ENCODE measurements around the gene BTAF1.
"Not testable (repeated sequence)": the region's sequence is repeated elsewhere in the genome, so short reads cannot be mapped to it uniquely, and the experiment has no call there.

BTAF1 gene

GRCh38 chr10:91923371-91924211 lies at the start of gene BTAF1:
Gene BTAF1 (plus strand): TSS chr10:91923770. CDS start chr10:91924077, 307 bp downstream.
- peak; percentile 85 to 89 for DNase-seq (ENCODE audit: low read depth in 2 of 2)

DNA sequence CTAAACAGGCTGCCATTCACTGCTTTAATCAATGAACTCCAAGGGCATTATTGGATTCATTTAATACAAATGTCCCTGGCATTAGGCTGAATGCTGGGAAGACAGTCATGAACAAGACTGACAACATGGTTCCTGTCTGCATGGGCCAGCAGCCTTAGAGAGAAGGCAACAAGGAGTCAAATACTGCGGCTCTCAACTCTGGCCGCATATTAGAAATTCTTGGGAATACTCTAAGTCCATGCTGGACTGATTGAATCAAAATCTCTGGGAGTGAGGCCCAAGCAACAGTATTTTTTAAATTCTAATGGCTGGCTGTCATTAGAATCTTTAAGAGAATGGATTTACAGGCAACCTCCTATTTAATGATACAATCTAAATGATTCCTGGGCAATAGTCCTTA lies 48.4 kb upstream of the BTAF1 start:
- DNase-seq (ENCODE audit: low read depth in 2 of 2) = no peak

- DNase-seq (ENCODE audit: low read depth in 2 of 2) = no peak
These were observed 47.8 kb upstream of the BTAF1 start for GRCh38 chr10:91875779-91876178.

- no peak for DNase-seq (ENCODE audit: low read depth in 2 of 2)
These were observed 43.9 kb upstream of the BTAF1 start for GRCh38 chr10:91879515-91880170.

DNA sequence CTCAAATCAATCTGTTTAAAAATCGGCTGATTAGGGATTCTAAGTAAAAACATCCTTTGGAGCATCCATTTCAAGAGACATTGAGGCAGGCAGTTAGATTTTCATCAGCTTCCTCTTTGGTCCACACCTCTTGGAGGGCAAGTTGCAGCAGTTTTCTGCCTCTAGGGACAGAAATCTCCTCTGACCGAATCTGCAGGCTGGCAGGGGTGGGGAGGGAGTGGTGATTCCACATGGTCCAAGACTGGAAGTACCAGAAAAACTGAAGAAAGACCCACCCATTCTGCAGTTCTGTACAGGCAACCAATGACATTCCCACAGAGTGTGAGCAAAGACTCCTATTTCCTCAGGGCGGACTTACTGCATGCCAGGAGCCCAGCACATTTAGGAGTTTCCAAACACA lies 43.3 kb upstream of the BTAF1 start:
- no peak for DNase-seq (ENCODE audit: low read depth in 2 of 2)

DNA sequence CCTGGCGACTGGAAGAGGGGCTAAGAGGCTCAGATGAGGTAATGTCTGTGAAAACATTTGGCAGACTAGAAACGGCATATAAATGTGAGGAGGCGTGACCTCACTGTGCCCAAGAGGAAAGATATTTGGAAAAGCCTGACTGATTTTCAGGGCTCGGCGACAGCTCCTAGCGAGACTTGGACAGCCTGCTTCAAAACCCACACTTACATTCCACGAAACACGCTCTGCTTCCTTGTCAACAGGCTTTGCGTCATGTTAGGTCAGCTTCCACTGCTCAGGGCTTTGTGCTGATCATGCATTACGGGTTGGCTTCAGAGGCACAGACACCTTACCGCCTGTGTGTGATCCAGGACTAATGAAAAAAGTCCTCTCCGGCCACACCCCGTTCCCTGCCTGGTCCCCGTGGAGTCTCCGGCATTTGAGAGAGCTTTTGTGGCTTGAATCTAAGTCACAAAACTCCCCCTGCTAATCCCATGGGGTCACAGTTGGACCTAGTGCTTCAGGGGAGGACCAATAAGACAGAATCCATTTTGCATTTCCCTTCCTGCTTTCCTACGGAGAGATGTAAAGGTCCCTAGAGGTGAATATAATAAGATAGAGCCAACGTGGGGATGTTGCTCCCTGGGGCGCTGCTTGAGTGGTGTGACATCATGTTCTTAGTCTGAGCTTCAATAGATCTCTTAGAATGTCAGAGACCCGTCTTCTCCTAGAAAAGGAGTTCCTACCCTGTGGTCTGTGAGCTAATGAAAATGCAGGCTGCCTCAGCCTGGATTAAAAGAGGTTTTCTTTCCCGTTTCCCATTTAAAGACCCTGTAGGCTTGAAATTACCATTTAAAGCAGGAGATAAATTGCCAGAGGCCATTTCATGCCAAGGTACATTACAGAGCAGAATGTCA lies 39.8 kb upstream of the BTAF1 start:
- no peak for DNase-seq (ENCODE audit: low read depth in 2 of 2)

- DNase-seq (ENCODE audit: low read depth in 2 of 2) = no peak
These were observed 39.0 kb upstream of the BTAF1 start for GRCh38 chr10:91884536-91884935.

GRCh38 chr10:91885362-91886079 lies 38.0 kb upstream of the BTAF1 start:
- DNase-seq (ENCODE audit: low read depth in 2 of 2) = no peak

DNA sequence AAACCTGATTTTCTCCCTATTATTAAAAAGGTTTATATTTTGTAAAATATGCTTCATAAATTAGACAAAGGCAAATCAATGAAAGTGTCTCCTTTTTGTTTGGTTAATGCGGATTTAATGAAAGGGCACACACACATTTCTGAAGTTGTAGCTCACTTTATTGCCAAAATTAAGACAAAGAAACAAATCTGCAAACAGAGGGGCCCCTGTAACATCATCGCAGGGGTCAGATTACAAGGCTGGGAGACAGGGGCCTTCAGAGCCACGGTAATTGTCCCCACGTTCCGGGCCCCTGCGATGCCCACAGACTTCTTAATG lies 36.7 kb upstream of the BTAF1 start:
- DNase-seq (ENCODE audit: low read depth in 2 of 2) = no peak

DNA sequence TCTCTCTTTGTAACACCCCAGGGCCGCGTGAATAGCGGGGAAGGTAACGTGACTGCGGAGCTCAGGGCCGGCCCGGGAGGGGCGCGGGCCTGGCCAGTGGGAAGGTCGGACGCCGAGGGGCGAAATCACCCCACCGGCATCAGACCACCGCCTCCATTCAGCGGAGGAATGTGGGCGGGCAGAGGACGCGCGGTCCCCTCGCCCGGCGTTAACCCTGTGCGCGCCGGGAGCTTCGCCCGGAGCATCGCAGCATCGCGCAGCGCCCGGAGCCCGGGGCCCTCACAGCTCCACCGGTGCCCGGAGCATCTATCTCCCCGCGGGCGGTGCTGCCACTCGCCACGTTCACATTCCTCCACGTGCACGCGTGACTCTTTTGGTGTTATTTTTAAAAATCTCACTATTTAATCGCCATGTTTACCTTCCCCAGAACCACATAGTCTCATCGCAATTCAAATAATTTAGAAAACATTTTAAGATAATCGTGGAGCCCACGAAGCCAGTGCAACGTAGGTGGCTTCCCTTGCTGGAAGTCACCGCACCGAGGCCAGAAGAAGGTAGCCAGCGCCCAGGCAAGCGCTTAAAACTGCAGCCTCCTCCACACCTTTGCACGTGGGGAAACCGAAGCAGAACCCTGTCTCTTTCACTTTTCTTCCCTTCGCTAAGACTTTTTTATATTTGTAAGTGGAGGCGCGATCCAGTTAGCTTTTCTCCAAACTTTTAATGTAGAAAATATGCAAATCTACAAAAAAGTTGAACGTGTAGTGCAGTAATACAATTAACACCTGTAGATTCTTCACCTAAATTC lies 36.1 kb upstream of the BTAF1 start:
- DNase-seq (ENCODE audit: low read depth in 2 of 2) = peak in 1 of 2 donors; percentile 15

DNA sequence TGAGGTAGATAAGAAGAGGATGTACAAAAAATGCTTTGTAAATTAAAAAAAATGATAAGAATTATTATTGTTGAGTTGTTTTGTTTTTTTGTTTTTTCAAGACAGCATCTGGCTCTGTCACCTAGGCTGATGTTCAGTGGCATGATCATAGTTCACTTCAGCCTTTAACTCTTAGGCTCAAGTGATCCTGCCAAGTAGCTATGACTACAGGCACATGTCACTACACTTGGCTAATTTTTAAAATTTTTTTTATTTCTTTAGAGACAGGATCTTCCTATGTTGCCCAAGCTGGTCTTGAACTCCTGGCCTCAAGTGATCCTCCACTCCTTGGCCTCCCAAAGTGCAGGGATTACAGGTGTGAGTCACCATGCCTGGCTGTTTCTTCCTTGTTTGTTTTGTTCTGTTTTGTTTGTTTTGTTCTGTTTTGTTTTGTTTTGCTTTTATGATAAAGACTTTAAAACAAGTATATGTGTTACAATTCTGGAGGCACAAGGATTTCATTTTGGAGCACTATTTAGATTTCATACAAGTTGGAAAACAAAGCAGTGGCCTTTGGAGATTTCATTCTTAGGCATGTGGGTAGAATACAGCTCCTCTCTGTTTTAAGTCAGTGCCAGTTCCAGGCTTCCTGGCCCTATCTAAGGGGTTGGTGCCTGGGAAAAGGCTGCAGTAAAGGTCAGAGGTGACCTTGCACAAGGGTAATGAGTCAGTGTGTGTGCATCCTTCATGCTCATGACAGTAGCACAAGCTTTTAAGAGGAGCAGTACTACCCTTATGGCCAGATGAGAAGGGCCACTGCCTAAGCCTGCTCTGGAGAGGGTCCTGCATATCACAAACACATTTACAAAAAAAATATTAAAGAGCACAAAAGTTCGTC lies 32.2 kb upstream of the BTAF1 start:
- DNase-seq (ENCODE audit: low read depth in 2 of 2) = no peak

DNA sequence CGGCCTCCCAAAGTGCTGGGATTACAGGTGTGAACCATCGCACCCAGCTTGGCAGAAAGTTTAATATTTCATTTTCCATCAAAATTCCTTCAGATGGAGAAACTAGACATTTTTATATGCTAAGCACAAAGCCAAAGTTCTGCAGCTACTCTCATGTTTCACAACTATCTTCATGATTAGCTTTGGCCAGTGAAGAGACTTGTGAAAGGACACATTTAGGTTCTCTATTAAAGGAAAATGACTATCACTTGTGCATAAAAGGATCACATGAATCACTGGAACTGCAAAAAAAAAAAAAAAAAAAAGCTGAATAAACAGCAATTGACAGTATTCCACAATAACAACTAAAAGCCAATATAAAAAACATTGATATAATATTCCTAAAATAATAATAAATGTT lies 30.5 kb upstream of the BTAF1 start:
- DNase-seq (ENCODE audit: low read depth in 2 of 2) = no peak

DNA sequence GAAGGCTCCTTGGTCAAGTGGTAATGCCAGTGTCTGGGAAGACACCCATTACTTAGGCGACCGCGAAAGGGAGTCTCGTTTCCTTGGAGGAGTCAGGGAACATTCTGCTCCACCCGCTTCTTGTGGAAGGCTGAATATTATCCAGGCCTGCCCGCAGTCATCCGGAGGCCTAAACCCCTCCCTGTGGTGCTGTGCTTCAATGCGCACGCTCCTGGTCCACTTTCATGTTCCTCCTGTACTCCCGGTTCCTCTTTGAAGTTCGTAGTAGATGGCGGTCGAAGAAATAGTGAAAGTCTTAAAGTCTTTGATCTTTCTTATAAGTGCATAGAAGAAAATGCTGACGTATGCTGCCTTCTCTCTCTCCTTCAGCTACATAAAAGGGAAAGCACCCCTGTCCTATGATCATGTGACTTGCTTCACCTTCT lies 29.3 kb upstream of the BTAF1 start:
- DNase-seq (ENCODE audit: low read depth in 2 of 2) = not testable (repeated sequence)

- no peak for DNase-seq (ENCODE audit: low read depth in 2 of 2)
These were observed 27.3 kb upstream of the BTAF1 start for GRCh38 chr10:91896212-91896756.

DNA sequence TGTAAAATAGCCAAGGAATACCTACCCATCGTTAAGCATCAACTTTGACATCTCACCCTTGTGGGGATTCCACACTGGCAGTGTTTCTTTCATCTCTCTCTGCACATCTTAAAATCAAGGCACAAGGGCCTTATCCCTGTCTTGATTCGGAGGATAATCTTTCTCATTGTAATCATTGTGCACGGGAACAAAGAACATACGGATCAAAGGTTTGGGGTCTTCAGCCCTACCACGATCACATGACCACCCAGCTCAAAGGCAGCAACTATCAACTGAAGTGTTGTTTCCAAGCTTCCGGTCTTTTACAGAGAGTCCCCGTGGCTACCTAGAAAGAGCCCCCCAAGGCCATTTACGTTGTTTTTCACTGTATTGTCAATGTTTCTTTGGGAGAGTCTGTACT lies 26.1 kb upstream of the BTAF1 start:
- DNase-seq (ENCODE audit: low read depth in 2 of 2) = no peak

GRCh38 chr10:91901784-91902677 lies 21.5 kb upstream of the BTAF1 start:
- DNase-seq (ENCODE audit: low read depth in 2 of 2) = peak; percentile 43 to 66

GRCh38 chr10:91907033-91907594 lies 16.5 kb upstream of the BTAF1 start:
- DNase-seq (ENCODE audit: low read depth in 2 of 2) = no peak

- DNase-seq (ENCODE audit: low read depth in 2 of 2) = no peak
These were observed 15.6 kb upstream of the BTAF1 start for GRCh38 chr10:91907914-91908336.

Data from stimulated activated CD8-positive, alpha-beta memory T cell treated with anti-CD3 and anti-CD28 coated beads, Interleukin-7, amount 100 ng/mL, for 4 hours (primary cell).